Upper lobe of left lung (tissue), 4 donors: ENCODE measurements around the gene RS1.

Source experiments
- CTCF ChIP-seq, 6 experiments: fragments of 450-650 bp in 4 of 6; fragments of 200-600 bp in 2 of 6; sonication (generic) in 2 of 6; IDR thresholded peaks; one replicate each; pipeline ENCODE4 v1.5.1; 2016 to 2019; ENCODE audit warnings: antibody characterized with exemption in 6 of 6
- EP300 ChIP-seq, 4 donors: sonication (generic); formaldehyde crosslinking; IDR thresholded peaks; one replicate each; pipeline ENCODE4 v1.5.1; 2017; ENCODE audit warnings: antibody characterized with exemption in 4 of 4, control low read depth in 2 of 4
- POLR2A ChIP-seq, 4 donors: fragments of 450-650 bp; IDR thresholded peaks; one replicate each; pipeline ENCODE4 v1.5.1; 2016 to 2017; ENCODE audit warnings: antibody characterized with exemption in 4 of 4, mild to moderate bottlenecking in 2 of 4
- POLR2AphosphoS5 ChIP-seq, 2 donors: sonication (generic); formaldehyde crosslinking; IDR thresholded peaks; one replicate each; pipeline ENCODE4 v1.5.1; 2017; ENCODE audit warnings: antibody characterized with exemption in 2 of 2

GRCh38 chrX:18650662-18651061, 21.2 kb downstream of the RS1 start:
- TF ChIP-seq POLR2A (IDR thresholded peaks at IDR 0.05) (no peak), POLR2AphosphoS5 (IDR thresholded peaks at IDR 0.05) (no peak), CTCF (IDR thresholded peaks at IDR 0.05) (no peak), EP300 (IDR thresholded peaks at IDR 0.05) (no peak)
